WTC11 (cell line): ENCODE data around the gene DSG2. TPM values are rescaled to one million over a fixed set of nuclear protein-coding genes. Genes with fewer than 3 reads are reported as not detected.

Source experiments
- ATAC-seq: fragments of 200-7000 bp; cut with Tn5 transposase; 2 replicates; pipeline ENCODE4 v1.10.0; 2021; ENCODE audit warnings: mild to moderate bottlenecking, moderate library complexity
- CTCF ChIA-PET: fragments of 300-600 bp; sonication (Branson Sonifier 250); formaldehyde crosslinking; loops from one replicate; lab custom pipeline; 2021; ENCODE audit warnings: antibody characterized with exemption; lab: Charles Lee
- POLR2A ChIA-PET: fragments of 350-600 bp; sonication (Branson Sonifier 250); formaldehyde crosslinking; loops from one replicate; lab custom pipeline; 2021; ENCODE audit warnings: antibody characterized with exemption; lab: Charles Lee
- DNase-seq: peaks from one replicate; pipeline ENCODE4 v3.0.0; 2021; ENCODE audit warnings: low spot score
- H3K27ac Mint-ChIP-seq: 2 replicates; pipeline ENCODE4 v1.8.0; 2021; ENCODE audit warnings: mixed read lengths
- H3K27me3 Mint-ChIP-seq: 2 replicates; pipeline ENCODE4 v1.8.0; 2021; ENCODE audit warnings: low read depth, mild to moderate bottlenecking, moderate library complexity, mixed read lengths
- H3K36me3 Mint-ChIP-seq: 2 replicates; pipeline ENCODE4 v1.8.0; 2021; ENCODE audit warnings: mixed read lengths
- H3K4me1 Mint-ChIP-seq: 2 replicates; pipeline ENCODE4 v1.8.0; 2022; ENCODE audit warnings: mixed read lengths
- H3K4me3 Mint-ChIP-seq: 2 replicates; pipeline ENCODE4 v1.8.0; 2021; ENCODE audit warnings: mild to moderate bottlenecking, moderate library complexity, mixed read lengths
- H3K9me3 Mint-ChIP-seq: 2 replicates; pipeline ENCODE4 v1.8.0; 2021; ENCODE audit warnings: mixed read lengths
- ERG ChIP-seq: fragments of 250-450 bp; sonication (Bioruptor Pico); IDR thresholded peaks from 2 replicates; pipeline ENCODE4 v1.8.0; 2021; ENCODE audit warnings: mild to moderate bottlenecking
- GRHL2 ChIP-seq: fragments of 250-450 bp; sonication (Bioruptor Pico); IDR thresholded peaks from 2 replicates; pipeline ENCODE4 v1.8.0; 2022; ENCODE audit warnings: mild to moderate bottlenecking, moderate library complexity; ENCODE audit not compliant: insufficient replicate concordance, severe bottlenecking
- JUN ChIP-seq: sonication (generic); formaldehyde crosslinking; IDR thresholded peaks from 2 replicates; pipeline ENCODE4 v1.8.0; 2023; ENCODE audit warnings: mild to moderate bottlenecking, missing genetic modification reagents
- NFATC4 ChIP-seq: fragments of 250-450 bp; sonication (Bioruptor Pico); IDR thresholded peaks from 2 replicates; pipeline ENCODE4 v1.9.0; 2021; ENCODE audit warnings: mild to moderate bottlenecking
- NFE2L1 ChIP-seq: sonication (generic); formaldehyde crosslinking; IDR thresholded peaks from 2 replicates; pipeline ENCODE4 v1.8.1; 2023; ENCODE audit warnings: missing genetic modification reagents
- PREB ChIP-seq: sonication (generic); formaldehyde crosslinking; IDR thresholded peaks from 2 replicates; pipeline ENCODE4 v1.8.1; 2022; ENCODE audit warnings: mild to moderate bottlenecking, missing genetic modification reagents, moderate library complexity, borderline replicate concordance
- RELA ChIP-seq: sonication (generic); formaldehyde crosslinking; IDR thresholded peaks from 2 replicates; pipeline ENCODE4 v1.8.1; 2022; ENCODE audit warnings: missing genetic modification reagents, mild to moderate bottlenecking, borderline replicate concordance
- SMAD4 ChIP-seq: sonication (generic); formaldehyde crosslinking; IDR thresholded peaks from 2 replicates; pipeline ENCODE4 v1.8.0; 2022; ENCODE audit warnings: mild to moderate bottlenecking, missing genetic modification reagents
- SOX15 ChIP-seq: fragments of 250-450 bp; sonication (Bioruptor Pico); IDR thresholded peaks from 2 replicates; pipeline ENCODE4 v1.9.0; 2021; ENCODE audit warnings: mild to moderate bottlenecking
- ZNF138 ChIP-seq: sonication (generic); formaldehyde crosslinking; conservative IDR thresholded peaks from 2 replicates; pipeline ENCODE4 v1.8.1; 2022; ENCODE audit warnings: mild to moderate bottlenecking, moderate library complexity, missing genetic modification reagents
- ZNF532 ChIP-seq: fragments of 250-450 bp; sonication (Bioruptor Pico); IDR thresholded peaks from 2 replicates; pipeline ENCODE4 v1.9.0; 2021; ENCODE audit warnings: mild to moderate bottlenecking, borderline replicate concordance
- total RNA-seq: library from RNA; stranded (reverse); gene quantifications from 3 replicates; pipeline ENCODE4 v1.2.3, GENCODE V29; 2021
- TF ChIP-seq, protein P1 (sequence below): fragments of 250-450 bp; sonication (Bioruptor Pico); IDR thresholded peaks from 2 replicates; pipeline ENCODE4 v1.9.0; 2021; ENCODE audit warnings: moderate library complexity, mild to moderate bottlenecking, inconsistent platforms, borderline replicate concordance
- TF ChIP-seq, protein P2 (sequence below): fragments of 200-600 bp; IDR thresholded peaks from 2 replicates; pipeline ENCODE4 v1.8.0; 2022; ENCODE audit warnings: antibody characterized with exemption
- TF ChIP-seq, protein P3 (sequence below): sonication (generic); formaldehyde crosslinking; IDR thresholded peaks from 2 replicates; pipeline ENCODE4 v1.8.0; 2022; ENCODE audit warnings: missing genetic modification reagents

DSG2 gene
- total RNA-seq, 1 experiment from 2014 or later = 113 TPM

- ChIA-PET POLR2A (no interaction called here), CTCF (interaction anchor here (1.0 kb wide), 1 partner anchor 27 kb away, joined by 3 read pairs; no protein-coding TSS in a partner anchor)
- no peak overlapping the region for H3K27ac Mint-ChIP-seq
- H3K36me3 Mint-ChIP-seq = no peaks in the 10 kb centered on the region
- no peak overlapping the region for H3K4me3 Mint-ChIP-seq
- TF ChIP-seq PREB (CRISPR knock-in tag) (no peak), SOX15 (CRISPR knock-in tag) (no peak), SMAD4 (no peak)
- TF ChIP-seq, protein P1, sequence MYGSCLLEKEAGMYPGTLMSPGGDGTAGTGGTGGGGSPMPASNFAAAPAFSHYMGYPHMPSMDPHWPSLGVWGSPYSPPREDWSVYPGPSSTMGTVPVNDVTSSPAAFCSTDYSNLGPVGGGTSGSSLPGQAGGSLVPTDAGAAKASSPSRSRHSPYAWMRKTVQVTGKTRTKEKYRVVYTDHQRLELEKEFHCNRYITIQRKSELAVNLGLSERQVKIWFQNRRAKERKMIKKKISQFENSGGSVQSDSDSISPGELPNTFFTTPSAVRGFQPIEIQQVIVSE = no peak
- TF ChIP-seq, protein P2, sequence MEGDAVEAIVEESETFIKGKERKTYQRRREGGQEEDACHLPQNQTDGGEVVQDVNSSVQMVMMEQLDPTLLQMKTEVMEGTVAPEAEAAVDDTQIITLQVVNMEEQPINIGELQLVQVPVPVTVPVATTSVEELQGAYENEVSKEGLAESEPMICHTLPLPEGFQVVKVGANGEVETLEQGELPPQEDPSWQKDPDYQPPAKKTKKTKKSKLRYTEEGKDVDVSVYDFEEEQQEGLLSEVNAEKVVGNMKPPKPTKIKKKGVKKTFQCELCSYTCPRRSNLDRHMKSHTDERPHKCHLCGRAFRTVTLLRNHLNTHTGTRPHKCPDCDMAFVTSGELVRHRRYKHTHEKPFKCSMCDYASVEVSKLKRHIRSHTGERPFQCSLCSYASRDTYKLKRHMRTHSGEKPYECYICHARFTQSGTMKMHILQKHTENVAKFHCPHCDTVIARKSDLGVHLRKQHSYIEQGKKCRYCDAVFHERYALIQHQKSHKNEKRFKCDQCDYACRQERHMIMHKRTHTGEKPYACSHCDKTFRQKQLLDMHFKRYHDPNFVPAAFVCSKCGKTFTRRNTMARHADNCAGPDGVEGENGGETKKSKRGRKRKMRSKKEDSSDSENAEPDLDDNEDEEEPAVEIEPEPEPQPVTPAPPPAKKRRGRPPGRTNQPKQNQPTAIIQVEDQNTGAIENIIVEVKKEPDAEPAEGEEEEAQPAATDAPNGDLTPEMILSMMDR = no peak
- TF ChIP-seq, protein P3, sequence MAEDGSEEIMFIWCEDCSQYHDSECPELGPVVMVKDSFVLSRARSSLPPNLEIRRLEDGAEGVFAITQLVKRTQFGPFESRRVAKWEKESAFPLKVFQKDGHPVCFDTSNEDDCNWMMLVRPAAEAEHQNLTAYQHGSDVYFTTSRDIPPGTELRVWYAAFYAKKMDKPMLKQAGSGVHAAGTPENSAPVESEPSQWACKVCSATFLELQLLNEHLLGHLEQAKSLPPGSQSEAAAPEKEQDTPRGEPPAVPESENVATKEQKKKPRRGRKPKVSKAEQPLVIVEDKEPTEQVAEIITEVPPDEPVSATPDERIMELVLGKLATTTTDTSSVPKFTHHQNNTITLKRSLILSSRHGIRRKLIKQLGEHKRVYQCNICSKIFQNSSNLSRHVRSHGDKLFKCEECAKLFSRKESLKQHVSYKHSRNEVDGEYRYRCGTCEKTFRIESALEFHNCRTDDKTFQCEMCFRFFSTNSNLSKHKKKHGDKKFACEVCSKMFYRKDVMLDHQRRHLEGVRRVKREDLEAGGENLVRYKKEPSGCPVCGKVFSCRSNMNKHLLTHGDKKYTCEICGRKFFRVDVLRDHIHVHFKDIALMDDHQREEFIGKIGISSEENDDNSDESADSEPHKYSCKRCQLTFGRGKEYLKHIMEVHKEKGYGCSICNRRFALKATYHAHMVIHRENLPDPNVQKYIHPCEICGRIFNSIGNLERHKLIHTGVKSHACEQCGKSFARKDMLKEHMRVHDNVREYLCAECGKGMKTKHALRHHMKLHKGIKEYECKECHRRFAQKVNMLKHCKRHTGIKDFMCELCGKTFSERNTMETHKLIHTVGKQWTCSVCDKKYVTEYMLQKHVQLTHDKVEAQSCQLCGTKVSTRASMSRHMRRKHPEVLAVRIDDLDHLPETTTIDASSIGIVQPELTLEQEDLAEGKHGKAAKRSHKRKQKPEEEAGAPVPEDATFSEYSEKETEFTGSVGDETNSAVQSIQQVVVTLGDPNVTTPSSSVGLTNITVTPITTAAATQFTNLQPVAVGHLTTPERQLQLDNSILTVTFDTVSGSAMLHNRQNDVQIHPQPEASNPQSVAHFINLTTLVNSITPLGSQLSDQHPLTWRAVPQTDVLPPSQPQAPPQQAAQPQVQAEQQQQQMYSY (CRISPR knock-in tag) = no peak
- ATAC-seq (no peak), DNase-seq (no peak)
- peaks cover 7% of the 10 kb centered on the region; the same call in 1 of the 2 replicates for H3K4me1 Mint-ChIP-seq
- no peaks in the 10 kb centered on the region for H3K9me3 Mint-ChIP-seq
- no peaks in the 10 kb centered on the region for H3K27me3 Mint-ChIP-seq
Measured at GRCh38 chr18:31451625-31452024, 46.4 kb upstream of the DSG2 start.

GRCh38 chr18:31454066-31454708 is 43.8 kb upstream of the DSG2 start:
- ATAC-seq (no peak), DNase-seq (no peak)
- H3K4me3 Mint-ChIP-seq = no peak overlapping the region
- H3K4me1 Mint-ChIP-seq = peaks cover 9% of the 10 kb centered on the region
- H3K27me3 Mint-ChIP-seq = no peaks in the 10 kb centered on the region
- H3K27ac Mint-ChIP-seq = no peak overlapping the region
- no peaks in the 10 kb centered on the region for H3K9me3 Mint-ChIP-seq
- H3K36me3 Mint-ChIP-seq = no peaks in the 10 kb centered on the region
- no peak for TF ChIP-seq JUN (CRISPR knock-in tag)
- TF ChIP-seq ERG = no peak
- no peak for TF ChIP-seq ZNF138
- no peak for TF ChIP-seq RELA (CRISPR knock-in tag)
- TF ChIP-seq ZNF532 = no peak
- no peak for TF ChIP-seq GRHL2 (CRISPR knock-in tag)
- TF ChIP-seq NFE2L1 (CRISPR knock-in tag) = no peak
- TF ChIP-seq, protein P1 = no peak
- no peak for TF ChIP-seq NFATC4 (CRISPR knock-in tag)
- CTCF ChIA-PET = no interaction called here
- POLR2A ChIA-PET = no interaction called here
